Transverse colon (tissue), 4 donors: ENCODE measurements around the gene PDE4B.

Experiments
- EP300 ChIP-seq: sonication (generic); formaldehyde crosslinking; IDR thresholded peaks from one replicate; pipeline ENCODE4 v1.6.1; 2017; ENCODE audit warnings: antibody characterized with exemption, low read depth
- POLR2A ChIP-seq: fragments of 450-650 bp; IDR thresholded peaks from one replicate; pipeline ENCODE4 v1.6.1; 2016; ENCODE audit warnings: antibody characterized with exemption, mild to moderate bottlenecking, moderate library complexity
- POLR2AphosphoS5 ChIP-seq, 3 donors: sonication (generic); formaldehyde crosslinking; IDR thresholded peaks; one replicate each; pipeline ENCODE4 v1.6.1; 2016; ENCODE audit warnings: antibody characterized with exemption in 3 of 3
- TF ChIP-seq, protein P1 (sequence below), 5 experiments: fragments of 200-600 bp in 3 of 5; fragments of 450-650 bp in 2 of 5; sonication (generic) in 3 of 5; IDR thresholded peaks; 1 replicate in 2 of 5; 2 replicates in 3 of 5; pipeline ENCODE4 v1.5.1; 2016 to 2017; ENCODE audit warnings: antibody characterized with exemption in 5 of 5, inconsistent platforms in 3 of 5, mild to moderate bottlenecking in 2 of 5, moderate library complexity in 1 of 5

DNA sequence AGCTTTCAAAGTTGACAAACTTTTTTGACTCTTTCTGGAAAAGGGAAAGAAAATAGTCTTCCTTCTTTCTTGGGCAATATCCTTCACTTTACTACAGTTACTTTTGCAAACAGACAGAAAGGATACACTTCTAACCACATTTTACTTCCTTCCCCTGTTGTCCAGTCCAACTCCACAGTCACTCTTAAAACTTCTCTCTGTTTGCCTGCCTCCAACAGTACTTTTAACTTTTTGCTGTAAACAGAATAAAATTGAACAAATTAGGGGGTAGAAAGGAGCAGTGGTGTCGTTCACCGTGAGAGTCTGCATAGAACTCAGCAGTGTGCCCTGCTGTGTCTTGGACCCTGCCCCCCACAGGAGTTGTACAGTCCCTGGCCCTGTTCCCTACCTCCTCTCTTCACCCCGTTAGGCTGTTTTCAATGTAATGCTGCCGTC, 580.5 kb downstream of the PDE4B start:
- TF ChIP-seq, protein P1, sequence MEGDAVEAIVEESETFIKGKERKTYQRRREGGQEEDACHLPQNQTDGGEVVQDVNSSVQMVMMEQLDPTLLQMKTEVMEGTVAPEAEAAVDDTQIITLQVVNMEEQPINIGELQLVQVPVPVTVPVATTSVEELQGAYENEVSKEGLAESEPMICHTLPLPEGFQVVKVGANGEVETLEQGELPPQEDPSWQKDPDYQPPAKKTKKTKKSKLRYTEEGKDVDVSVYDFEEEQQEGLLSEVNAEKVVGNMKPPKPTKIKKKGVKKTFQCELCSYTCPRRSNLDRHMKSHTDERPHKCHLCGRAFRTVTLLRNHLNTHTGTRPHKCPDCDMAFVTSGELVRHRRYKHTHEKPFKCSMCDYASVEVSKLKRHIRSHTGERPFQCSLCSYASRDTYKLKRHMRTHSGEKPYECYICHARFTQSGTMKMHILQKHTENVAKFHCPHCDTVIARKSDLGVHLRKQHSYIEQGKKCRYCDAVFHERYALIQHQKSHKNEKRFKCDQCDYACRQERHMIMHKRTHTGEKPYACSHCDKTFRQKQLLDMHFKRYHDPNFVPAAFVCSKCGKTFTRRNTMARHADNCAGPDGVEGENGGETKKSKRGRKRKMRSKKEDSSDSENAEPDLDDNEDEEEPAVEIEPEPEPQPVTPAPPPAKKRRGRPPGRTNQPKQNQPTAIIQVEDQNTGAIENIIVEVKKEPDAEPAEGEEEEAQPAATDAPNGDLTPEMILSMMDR (IDR thresholded peaks at IDR 0.05): no peak
- TF ChIP-seq POLR2A (no peak), EP300 (no peak), POLR2AphosphoS5 (IDR thresholded peaks at IDR 0.05) (no peak)
